ENCODE data around the gene PDZD7.
A peak's percentile ranks its signal among the peaks of the same experiment; 100 is the strongest.
"Not testable (repeated sequence)": the region's sequence is repeated elsewhere in the genome, so short reads cannot be mapped to it uniquely, and the experiment has no call there.

PDZD7 gene

GRCh38 chr10:101035314-101035713 lies 4.4 kb upstream of the PDZD7 start:
- Histone ChIP-seq H3K4me3 (ENCODE audit: low read length) (no peak overlapping the region), H3K36me3 (ENCODE audit: control insufficient read depth, low read depth, low read length) (no peaks in the 10 kb centered on the region), H3K4me1 (ENCODE audit: control insufficient read depth, low read depth, low read length) (peaks cover 13% of the 10 kb centered on the region), H3K9me3 (ENCODE audit: control insufficient read depth, low read depth, low read length) (no peaks in the 10 kb centered on the region), H3K27ac (ENCODE audit: low read length) (no peak overlapping the region), H3K9ac (ENCODE audit: low read length) (no peak overlapping the region), H3K27me3 (ENCODE audit: control insufficient read depth, insufficient read depth, low read length) (peaks cover 93% of the 10 kb centered on the region)

- Histone ChIP-seq H3K27me3 (ENCODE audit: control insufficient read depth, insufficient read depth, low read length) (peaks cover 88% of the 10 kb centered on the region), H3K4me1 (ENCODE audit: control insufficient read depth, low read depth, low read length) (peaks cover 19% of the 10 kb centered on the region)
- H3K9ac ChIP-seq (ENCODE audit: low read length); H3K36me3 ChIP-seq (ENCODE audit: control insufficient read depth, low read depth, low read length); H3K9me3 ChIP-seq (ENCODE audit: control insufficient read depth, low read depth, low read length); H3K4me3 ChIP-seq (ENCODE audit: low read length); H3K27ac ChIP-seq (ENCODE audit: low read length): not testable (repeated sequence)
Observed at GRCh38 chr10:101034404-101034803, 3.5 kb upstream of the PDZD7 start.

- H3K9me3 ChIP-seq (ENCODE audit: control insufficient read depth, low read depth, low read length), result no peaks in the 10 kb centered on the region
- no peak overlapping the region for H3K4me3 ChIP-seq (ENCODE audit: low read length)
- peaks cover 79% of the 10 kb centered on the region for H3K27me3 ChIP-seq (ENCODE audit: control insufficient read depth, insufficient read depth, low read length)
- peaks cover 22% of the 10 kb centered on the region for H3K4me1 ChIP-seq (ENCODE audit: control insufficient read depth, low read depth, low read length)
- no peak overlapping the region for H3K27ac ChIP-seq (ENCODE audit: low read length)
- H3K9ac ChIP-seq (ENCODE audit: low read length), result no peak overlapping the region
- no peaks in the 10 kb centered on the region for H3K36me3 ChIP-seq (ENCODE audit: control insufficient read depth, low read depth, low read length)
Observed at GRCh38 chr10:101033276-101033675, 2.3 kb upstream of the PDZD7 start.

- H3K36me3 ChIP-seq (ENCODE audit: control insufficient read depth, low read depth, low read length), result no peaks in the 10 kb centered on the region
- peaks cover 22% of the 10 kb centered on the region for H3K4me1 ChIP-seq (ENCODE audit: control insufficient read depth, low read depth, low read length)
- H3K27me3 ChIP-seq (ENCODE audit: control insufficient read depth, insufficient read depth, low read length), result peaks cover 73% of the 10 kb centered on the region
- no peaks in the 10 kb centered on the region for H3K9me3 ChIP-seq (ENCODE audit: control insufficient read depth, low read depth, low read length)
- no peak overlapping the region for H3K9ac ChIP-seq (ENCODE audit: low read length)
- peak overlapping the region; percentile 69 for H3K4me3 ChIP-seq (ENCODE audit: low read length)
- H3K27ac ChIP-seq (ENCODE audit: low read length), result no peak overlapping the region
Observed at GRCh38 chr10:101032637-101033224, 1.8 kb upstream of the PDZD7 start.

GRCh38 chr10:101031796-101032636 lies 1.1 kb upstream of the PDZD7 start:
- Histone ChIP-seq H3K9ac (ENCODE audit: low read length) (no peak overlapping the region), H3K27me3 (ENCODE audit: control insufficient read depth, insufficient read depth, low read length) (peaks cover 68% of the 10 kb centered on the region), H3K27ac (ENCODE audit: low read length) (no peak overlapping the region)

GRCh38 chr10:101030496-101031127 lies 317 bp downstream of the PDZD7 start:
- H3K4me1 ChIP-seq (ENCODE audit: control insufficient read depth, low read depth, low read length), result peaks cover 22% of the 10 kb centered on the region
- peak overlapping the region; percentile 69 for H3K4me3 ChIP-seq (ENCODE audit: low read length)
- no peaks in the 10 kb centered on the region for H3K36me3 ChIP-seq (ENCODE audit: control insufficient read depth, low read depth, low read length)
- no peaks in the 10 kb centered on the region for H3K9me3 ChIP-seq (ENCODE audit: control insufficient read depth, low read depth, low read length)
- H3K9ac ChIP-seq (ENCODE audit: low read length), result no peak overlapping the region
- H3K27ac ChIP-seq (ENCODE audit: low read length), result no peak overlapping the region
- peaks cover 58% of the 10 kb centered on the region for H3K27me3 ChIP-seq (ENCODE audit: control insufficient read depth, insufficient read depth, low read length)

More at GRCh38 chr10:101031796-101032636, 1.1 kb upstream of the PDZD7 start:
- no peaks in the 10 kb centered on the region for H3K36me3 ChIP-seq (ENCODE audit: control insufficient read depth, low read depth, low read length)
- H3K4me1 ChIP-seq (ENCODE audit: control insufficient read depth, low read depth, low read length), result peaks cover 22% of the 10 kb centered on the region
- H3K9me3 ChIP-seq (ENCODE audit: control insufficient read depth, low read depth, low read length), result no peaks in the 10 kb centered on the region
- H3K4me3 ChIP-seq (ENCODE audit: low read length), result peak overlapping the region; percentile 69

GRCh38 chr10:101029520-101030295 lies 1.2 kb downstream of the PDZD7 start:
- Histone ChIP-seq H3K27ac (ENCODE audit: low read length) (no peak overlapping the region), H3K9ac (ENCODE audit: low read length) (no peak overlapping the region), H3K36me3 (ENCODE audit: control insufficient read depth, low read depth, low read length) (no peaks in the 10 kb centered on the region), H3K9me3 (ENCODE audit: control insufficient read depth, low read depth, low read length) (no peaks in the 10 kb centered on the region), H3K4me3 (ENCODE audit: low read length) (no peak overlapping the region), H3K27me3 (ENCODE audit: control insufficient read depth, insufficient read depth, low read length) (peaks cover 49% of the 10 kb centered on the region), H3K4me1 (ENCODE audit: control insufficient read depth, low read depth, low read length) (peaks cover 22% of the 10 kb centered on the region)

GRCh38 chr10:101028446-101029337 lies 2.2 kb downstream of the PDZD7 start:
- H3K36me3 ChIP-seq (ENCODE audit: control insufficient read depth, low read depth, low read length), result no peaks in the 10 kb centered on the region

GRCh38 chr10:101027106-101027720 lies 3.7 kb downstream of the PDZD7 start:
- peaks cover 18% of the 10 kb centered on the region for H3K4me1 ChIP-seq (ENCODE audit: control insufficient read depth, low read depth, low read length)
- H3K27ac ChIP-seq (ENCODE audit: low read length), result no peak overlapping the region
- H3K9me3 ChIP-seq (ENCODE audit: control insufficient read depth, low read depth, low read length), result no peaks in the 10 kb centered on the region
- H3K9ac ChIP-seq (ENCODE audit: low read length), result no peak overlapping the region
- H3K27me3 ChIP-seq (ENCODE audit: control insufficient read depth, insufficient read depth, low read length), result peaks cover 24% of the 10 kb centered on the region
- H3K4me3 ChIP-seq (ENCODE audit: low read length), result no peak overlapping the region
- H3K36me3 ChIP-seq (ENCODE audit: control insufficient read depth, low read depth, low read length), result no peaks in the 10 kb centered on the region

More at GRCh38 chr10:101028446-101029337, 2.2 kb downstream of the PDZD7 start:
- no peak overlapping the region for H3K27ac ChIP-seq (ENCODE audit: low read length)
- H3K27me3 ChIP-seq (ENCODE audit: control insufficient read depth, insufficient read depth, low read length), result peaks cover 39% of the 10 kb centered on the region
- H3K9me3 ChIP-seq (ENCODE audit: control insufficient read depth, low read depth, low read length), result no peaks in the 10 kb centered on the region
- H3K9ac ChIP-seq (ENCODE audit: low read length), result no peak overlapping the region
- no peak overlapping the region for H3K4me3 ChIP-seq (ENCODE audit: low read length)
- peaks cover 22% of the 10 kb centered on the region for H3K4me1 ChIP-seq (ENCODE audit: control insufficient read depth, low read depth, low read length)

GRCh38 chr10:101022967-101023705 lies 7.8 kb downstream of the PDZD7 start:
- Histone ChIP-seq H3K27me3 (ENCODE audit: control insufficient read depth, insufficient read depth, low read length) (peaks cover 27% of the 10 kb centered on the region), H3K9me3 (ENCODE audit: control insufficient read depth, low read depth, low read length) (no peaks in the 10 kb centered on the region), H3K4me3 (ENCODE audit: low read length) (no peak overlapping the region), H3K27ac (ENCODE audit: low read length) (no peak overlapping the region), H3K9ac (ENCODE audit: low read length) (no peak overlapping the region), H3K4me1 (ENCODE audit: control insufficient read depth, low read depth, low read length) (peaks cover 3% of the 10 kb centered on the region), H3K36me3 (ENCODE audit: control insufficient read depth, low read depth, low read length) (no peaks in the 10 kb centered on the region)
